PFSK-1 (cell line): ENCODE data around the gene TMEM17.

Experiments used
- POLR2AphosphoS5 ChIP-seq: IDR thresholded peaks from 2 replicates; pipeline ENCODE4 v1.6.1; 2012; ENCODE audit warnings: low read depth, mild to moderate bottlenecking, control low read depth, low read length, moderate library complexity
- TAF1 ChIP-seq: IDR thresholded peaks from 2 replicates; pipeline ENCODE4 v1.6.1; 2012; ENCODE audit warnings: low read length, control low read depth, borderline replicate concordance; ENCODE audit not compliant: insufficient read depth

GRCh38 chr2:62469114-62469513, 36.9 kb downstream of the TMEM17 start:
- TF ChIP-seq POLR2AphosphoS5 (no peak), TAF1 (no peak)
